HG03139 (cell line): ENCODE data around the gene NKG7.

ENCODE experiments used
- ATAC-seq: cut with Tn5 transposase; IDR thresholded peaks from one replicate; pipeline ENCODE4 v1.9.1; 2021; ENCODE audit not compliant: unreplicated experiment

NKG7 gene

DNA sequence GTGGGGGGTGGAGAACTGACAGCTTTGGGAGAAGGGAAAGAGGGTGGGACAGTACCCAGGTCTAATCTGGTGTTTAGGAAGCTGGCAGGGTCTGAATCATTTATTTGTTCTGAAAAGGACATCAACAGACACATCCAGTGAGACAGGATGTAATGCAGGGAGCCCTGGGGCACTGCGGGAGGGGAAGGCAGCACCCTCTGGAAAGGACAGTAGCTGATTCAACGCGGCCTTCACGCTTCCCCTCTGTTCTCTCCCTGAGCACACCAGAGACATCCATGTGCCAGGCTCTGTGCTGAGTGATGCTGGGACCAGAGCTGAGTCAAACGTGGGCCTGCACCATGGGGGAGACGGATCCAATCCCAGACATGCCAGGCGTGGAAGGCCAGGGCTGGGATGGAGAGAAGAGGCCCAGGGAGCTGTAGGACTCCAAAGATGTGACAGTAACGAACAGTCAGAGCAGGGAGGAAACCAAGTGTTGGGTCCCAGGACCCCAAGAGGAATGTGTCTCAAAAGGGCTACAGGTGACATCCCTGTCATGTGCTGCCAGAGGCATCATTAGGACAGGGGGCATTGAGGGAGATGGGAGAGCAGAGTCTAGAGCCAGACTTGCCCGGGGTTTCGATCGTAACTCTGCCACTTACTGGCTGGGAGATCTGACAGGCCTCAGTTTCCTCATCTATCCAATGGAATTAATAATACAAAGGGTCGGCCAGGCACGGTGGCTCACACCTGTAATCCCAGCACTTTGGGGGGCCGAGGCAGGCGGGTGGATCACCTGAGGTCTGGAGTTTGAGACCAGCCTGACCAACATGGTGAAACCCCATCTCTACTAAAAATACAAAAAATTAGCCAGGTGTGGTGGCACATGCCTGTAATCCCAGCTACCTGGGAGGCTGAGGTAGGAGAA is 8.0 kb downstream of the NKG7 start:
- ATAC-seq, result no peak

DNA sequence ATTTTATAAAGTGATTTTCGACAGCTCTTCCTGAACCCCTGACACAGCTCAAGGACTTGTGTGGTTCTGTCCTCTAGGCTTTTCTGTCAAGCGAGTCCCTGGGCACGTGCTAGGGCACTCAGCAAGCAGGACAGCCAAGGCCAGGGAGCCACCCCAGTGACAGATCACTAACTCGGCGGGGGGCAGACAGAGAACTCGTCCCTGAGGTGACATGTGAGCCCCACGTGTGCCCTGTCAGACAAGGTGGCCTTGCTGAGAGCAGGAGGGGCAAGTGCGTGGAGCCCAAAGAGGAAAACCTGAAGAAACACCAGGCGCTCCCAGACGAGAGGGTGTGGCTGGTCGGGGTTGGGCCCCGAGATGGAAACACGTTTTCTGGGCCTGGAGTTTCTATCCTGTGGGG is 11.2 kb downstream of the NKG7 start:
- no peak for ATAC-seq

DNA sequence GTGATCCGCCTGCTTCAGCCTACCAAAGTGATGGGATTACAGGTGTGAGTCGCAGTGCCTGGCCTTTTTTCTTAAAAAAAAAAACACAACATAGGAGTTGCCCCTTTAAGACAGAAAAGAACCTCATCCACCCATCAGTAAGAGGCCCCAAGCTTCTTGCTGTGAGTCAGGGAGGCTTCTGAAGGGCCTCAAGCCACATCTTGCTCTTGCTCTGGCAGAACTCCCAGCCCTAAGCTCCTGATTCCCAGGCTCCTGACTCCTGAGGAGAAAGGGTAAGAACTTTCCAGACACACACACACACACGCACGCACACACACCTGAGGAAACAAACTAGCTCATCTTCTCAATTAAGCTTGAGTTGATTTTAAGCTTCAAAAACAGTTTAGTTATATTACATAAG is 13.2 kb downstream of the NKG7 start:
- no peak for ATAC-seq

DNA sequence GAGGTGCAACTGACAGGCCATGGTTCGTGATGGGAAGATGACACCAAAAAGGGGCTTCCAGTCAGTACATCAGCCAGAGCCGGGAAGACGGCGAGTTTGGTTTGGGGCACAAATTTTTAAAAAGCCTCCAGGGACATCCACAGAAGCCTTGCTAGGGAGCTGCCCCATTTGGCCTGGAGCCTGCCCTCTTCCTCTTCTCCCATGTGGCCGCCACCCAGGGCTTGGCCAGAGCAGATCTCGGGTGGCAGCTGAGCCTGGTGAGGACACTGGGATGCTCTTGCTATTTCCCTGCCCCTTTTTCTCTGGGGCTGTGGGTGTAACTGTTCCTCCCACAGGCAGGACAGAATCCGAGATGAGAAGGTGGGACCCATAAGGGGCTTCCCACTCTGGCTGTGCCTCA is 14.5 kb downstream of the NKG7 start:
- ATAC-seq, result no peak

DNA sequence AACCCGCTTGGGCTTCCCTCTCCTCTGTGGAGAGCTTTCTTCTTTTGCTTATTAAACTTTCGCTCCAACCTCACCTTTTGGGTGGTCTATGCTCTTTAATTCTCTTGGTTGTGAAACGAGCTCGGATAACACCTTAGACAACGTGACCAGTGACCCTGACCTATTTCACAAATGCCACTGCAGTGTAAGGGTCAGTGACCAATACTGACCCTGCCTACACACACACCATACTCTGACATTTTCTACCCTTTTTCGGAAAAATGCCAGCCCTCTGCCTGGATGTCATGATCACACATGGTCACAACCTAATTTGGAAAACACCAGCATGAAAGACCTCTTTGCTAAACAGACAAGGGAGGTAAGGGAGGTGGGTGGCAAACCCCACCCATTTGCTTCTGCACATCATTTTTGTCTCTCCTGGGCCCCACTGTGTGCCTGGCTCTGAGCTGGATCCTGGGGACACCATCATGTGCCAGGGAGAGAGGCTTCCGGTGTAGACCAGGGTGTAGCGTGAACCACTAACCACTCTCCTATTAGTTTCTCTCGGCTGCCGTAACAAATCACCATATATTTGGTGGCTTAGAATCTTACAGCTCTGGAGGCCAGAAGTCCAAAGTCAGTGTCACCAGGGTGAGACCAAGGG is 16.2 kb downstream of the NKG7 start:
- ATAC-seq, result no peak

DNA sequence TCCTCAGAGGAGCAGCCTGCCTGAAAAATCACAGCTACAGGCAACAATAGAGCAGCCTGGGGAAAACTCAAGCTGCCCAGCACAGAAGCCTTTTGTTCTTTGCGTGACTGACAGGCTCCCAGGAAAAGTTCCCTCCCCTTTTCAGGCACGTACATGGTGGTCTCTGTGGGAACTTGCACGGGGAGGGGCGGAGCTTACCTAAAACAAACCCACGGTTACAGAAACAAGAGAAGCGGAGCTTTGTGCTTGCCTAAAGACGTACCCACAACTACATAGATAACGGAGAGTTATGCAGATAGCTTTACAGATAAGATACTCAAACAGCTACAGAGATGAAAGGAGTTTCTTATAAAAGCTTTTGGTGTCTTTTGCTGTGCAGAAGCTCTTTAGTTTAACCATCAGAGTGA is 17.7 kb downstream of the NKG7 start:
- no peak for ATAC-seq

DNA sequence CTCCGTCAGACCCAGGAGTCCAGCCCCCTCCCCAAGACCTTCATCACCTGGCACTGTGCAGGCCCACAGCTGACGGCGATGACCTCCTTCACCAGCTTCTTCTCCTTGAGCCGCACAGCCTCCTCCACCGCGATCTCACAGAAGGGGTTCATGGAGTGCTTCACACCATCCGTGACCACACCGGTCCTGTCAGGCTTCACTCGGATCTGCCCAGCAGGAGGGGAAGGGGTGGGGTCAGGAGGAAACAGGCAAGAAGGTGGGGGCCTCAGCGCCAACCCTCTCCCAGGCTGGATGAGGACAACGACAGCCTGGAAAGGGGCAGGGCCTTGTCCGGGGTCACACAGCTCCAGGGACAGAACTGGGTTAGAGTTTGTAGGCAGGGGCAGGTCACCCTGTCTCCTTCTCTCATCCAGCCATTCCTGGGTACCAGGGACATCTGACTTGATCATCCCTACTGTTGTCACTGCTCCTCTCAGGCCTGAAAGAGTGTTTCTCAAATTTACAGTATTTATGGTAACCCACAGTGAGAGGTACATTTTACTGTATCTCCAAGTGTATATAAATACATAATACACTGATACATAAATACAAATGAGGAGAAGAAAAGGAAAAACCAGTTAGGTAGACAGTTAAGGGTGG is 18.2 kb downstream of the NKG7 start:
- ATAC-seq, result no peak

DNA sequence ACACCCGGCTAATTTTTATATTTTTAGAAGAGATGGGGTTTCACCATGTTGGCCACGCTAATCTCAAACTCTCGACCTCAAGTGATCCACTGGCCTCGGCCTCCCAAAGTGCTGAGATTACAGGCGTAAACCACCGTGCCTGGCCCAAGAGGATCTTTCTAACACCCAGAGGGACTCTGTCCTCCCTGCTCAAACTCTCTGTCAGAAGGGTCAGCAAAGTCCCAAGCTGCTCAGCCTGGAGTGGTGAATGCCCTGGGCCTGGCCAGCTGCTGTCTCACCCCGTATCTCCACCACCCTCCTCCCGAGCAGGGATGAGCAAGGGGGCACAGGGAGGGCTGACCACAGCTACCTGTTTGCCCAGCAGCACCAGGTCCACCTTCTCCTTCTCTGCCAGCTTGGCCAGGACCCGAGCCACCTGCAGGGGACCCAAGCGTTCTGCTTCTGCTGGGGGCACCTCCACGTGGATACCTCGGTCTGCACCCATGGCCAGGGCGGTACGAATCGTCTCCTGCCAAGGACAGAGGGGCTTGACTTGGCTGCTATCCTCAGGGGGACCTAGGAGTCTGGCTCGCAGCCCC is 19.6 kb downstream of the NKG7 start:
- no peak for ATAC-seq

DNA sequence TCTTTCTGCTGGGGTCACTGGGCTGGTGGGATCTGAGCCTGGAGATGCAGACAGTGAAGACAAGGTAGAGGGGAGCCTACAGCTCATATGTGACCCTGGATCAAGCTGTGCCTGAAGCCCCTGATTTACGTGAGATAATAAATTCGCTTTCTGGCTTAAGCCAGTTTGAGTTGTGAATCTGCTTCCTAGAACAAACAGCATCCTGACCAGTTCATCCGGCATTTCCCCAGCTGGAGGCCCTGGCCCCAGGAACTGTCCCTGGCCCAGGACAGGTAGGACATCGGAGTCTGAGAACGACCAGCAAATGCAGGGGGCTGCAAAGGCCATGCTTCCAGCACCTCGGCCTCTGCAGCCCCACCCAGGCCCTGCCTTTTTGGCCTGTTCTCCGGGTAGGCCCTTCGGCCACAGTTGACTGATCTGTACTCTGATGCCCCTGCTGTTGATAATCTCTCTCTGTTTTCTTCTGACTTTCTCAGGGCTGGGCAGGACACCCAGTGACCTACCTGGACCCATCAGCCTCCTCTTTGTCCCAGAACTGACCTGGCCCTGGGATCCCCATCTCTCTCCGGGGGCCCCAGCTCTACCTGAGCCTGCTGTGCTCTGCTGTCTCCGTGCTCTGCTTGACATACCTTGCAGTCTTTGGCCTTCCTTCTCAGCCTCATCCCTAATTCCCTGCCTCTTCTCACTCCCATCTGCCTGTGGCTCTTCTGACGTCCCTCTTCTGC is 21.0 kb downstream of the NKG7 start:
- ATAC-seq, result no peak

DNA sequence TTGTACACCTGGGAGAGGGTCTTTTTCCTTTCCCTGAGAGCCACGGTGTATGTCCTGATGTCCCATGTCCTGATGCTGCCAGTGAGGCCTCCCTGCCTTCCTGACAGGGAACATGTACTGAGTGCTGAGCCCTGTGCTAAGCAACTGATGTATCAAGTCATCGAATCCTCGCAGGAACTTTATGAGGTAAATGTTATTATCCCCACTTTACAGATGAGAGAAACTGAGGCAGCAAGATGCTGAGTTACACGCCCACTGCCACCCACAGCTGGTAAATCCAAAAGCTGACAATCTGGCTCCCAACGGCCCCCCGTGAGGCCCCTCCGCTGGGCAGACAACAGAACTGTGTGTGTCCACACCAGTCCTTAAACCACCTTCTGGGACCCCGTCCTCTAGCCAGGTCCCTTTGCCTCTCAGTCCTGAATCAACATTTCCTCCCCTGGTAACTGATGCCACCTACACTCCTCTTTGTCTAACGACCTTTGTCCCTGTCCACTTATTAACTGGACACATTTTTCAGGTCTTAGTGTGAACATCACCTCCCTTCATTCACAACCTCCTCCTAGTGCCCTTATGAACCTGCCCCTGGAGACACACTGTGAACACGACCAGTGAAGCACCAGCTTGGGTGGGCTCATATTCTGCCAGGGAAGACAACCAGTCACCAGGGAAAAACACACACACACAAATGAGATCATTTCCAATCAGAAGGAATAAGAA is 25.1 kb downstream of the NKG7 start:
- no peak for ATAC-seq

DNA sequence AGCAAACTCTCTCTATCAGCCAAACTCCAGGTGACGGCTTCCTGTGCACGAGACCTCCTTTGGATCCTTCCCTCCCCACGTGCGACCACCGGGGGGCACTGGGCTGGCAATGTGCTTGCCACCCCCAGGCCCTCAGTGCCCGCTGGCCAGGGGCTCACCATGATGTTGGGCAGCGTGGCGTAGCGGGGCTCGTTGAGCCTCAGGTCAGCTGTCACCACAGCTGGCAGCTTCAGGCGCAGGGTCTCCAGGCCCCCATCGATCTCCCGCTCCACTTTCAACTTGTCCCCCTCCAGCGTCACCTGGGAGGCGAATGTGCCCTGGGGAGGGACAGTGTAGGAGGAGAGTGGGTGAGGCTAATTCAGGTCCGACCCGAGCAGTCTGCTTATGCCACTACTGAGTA is 25.7 kb downstream of the NKG7 start:
- no peak for ATAC-seq

DNA sequence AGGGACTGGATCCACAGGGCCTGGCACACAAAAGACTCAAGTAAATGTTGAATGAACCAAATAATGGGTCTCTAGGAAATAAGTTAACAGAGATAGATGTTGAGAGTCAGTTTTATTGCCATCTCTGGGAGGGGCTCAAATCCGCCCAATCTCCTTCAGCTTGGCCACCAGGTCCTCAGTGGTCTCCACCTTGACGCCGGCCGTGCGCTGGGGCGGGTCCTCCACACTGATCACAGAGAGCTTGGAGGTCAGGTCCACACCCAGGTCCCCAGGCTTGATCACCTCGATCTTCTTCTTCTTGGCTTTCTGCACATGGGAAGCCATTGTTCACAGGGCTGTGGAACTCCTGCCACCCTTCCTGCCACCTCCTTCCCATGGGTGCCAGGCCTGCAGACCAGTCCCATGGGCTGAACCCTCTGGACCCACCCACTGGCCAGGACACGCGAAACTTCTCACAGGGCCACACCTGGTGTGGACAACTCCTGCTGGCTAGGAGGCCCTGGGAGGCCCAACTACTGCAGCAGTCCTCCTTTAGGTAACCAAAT is 27.3 kb downstream of the NKG7 start:
- no peak for ATAC-seq

DNA sequence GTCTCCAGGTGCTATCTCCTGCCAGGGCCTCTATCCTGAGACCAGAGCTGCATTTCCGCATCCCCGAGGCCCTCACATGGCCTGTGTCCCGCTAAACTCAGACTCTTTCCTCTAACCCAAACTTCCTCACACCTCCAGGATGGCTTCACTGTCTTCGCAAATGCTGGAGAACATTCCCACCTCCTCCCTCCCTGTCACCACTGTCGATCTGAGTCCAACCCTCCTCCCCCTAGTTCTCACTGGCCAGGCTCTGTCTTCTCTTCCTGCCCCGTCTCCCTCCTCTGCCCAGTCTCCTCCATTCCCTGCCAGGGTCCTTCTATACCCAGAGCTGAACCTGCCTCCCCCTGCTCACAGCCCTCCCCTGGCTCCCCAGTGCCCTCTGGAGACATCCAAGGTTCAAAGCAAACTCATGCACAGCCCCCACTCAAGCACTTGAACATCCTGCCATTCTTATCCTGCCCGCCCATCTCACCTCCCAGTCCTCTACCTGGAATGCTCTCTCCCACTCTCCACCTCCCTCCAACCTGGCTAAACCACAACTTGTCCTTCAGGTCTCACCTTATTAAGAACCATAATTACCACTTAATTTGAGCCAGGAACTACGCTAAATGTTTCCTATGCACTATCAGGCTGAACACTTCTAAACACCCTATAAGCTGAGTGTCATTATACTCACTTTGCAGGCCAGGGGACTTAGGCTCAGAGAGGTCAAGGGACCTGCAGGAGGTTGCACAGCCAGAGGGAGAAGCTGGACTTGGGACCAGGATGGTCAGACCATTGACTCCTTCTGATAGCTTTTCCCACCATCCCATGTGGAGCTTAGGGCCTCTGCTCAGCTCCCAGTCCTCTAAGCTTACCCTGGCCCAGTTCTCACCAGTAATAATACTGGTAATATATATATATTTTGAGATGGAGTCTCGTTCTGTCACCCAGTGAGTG is 29.6 kb downstream of the NKG7 start:
- no peak for ATAC-seq

DNA sequence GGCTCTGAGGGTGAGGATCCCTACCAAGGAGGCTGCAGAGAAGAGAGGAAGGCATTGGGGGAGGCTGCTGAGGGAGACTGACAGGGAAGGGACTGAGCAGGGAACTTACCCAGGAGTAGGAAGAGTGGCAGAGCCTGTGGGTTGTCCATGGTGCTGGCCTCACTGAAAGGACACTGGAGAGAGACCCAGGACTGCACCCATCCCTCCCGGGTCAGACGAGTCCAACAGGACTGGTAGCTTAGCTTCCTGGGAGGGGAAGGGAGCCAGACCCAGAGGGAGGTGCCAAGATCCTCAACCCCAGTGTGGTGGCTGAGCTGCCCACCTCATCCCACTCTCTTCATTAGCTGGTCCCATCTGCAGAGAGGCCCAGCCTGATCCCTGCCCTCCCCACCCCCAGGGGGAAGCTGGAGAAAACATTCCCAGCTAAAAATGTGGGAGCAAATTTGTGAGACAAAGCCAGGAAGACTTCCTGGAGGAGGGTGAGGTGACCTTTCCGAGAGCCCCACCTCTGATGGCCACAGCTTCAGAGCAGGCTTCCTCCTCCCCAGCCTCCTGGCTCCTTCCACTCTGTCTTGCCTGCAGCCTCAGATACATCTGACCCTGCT is 30.4 kb downstream of the NKG7 start, which contains the start of gene VSIG10L:
Gene VSIG10L (minus strand): TSS at position 164 of the 605 bp plus-strand sequence. CDS start 15 bp downstream, at position 149.
- ATAC-seq, result no peak

DNA sequence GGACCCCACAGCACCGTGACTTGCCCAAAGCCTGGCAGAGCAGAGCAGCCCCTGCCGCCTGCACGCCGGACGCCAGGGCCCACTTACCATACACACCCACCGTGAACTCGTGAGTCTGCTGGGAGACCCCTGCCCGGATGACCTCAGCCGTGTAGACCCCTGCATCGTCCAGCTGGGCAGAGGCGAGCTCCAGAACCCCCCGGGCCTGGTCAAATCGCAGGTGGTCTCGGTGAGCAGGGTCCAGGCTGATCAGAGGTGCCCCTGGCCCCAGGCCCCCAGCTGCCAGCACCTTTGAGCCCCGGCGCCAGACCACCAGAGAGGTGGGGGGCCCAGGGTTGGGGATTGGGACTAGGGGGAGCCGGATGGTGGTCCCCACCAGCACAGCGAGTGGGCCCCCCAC is 31.4 kb downstream of the NKG7 start:
- no peak for ATAC-seq

DNA sequence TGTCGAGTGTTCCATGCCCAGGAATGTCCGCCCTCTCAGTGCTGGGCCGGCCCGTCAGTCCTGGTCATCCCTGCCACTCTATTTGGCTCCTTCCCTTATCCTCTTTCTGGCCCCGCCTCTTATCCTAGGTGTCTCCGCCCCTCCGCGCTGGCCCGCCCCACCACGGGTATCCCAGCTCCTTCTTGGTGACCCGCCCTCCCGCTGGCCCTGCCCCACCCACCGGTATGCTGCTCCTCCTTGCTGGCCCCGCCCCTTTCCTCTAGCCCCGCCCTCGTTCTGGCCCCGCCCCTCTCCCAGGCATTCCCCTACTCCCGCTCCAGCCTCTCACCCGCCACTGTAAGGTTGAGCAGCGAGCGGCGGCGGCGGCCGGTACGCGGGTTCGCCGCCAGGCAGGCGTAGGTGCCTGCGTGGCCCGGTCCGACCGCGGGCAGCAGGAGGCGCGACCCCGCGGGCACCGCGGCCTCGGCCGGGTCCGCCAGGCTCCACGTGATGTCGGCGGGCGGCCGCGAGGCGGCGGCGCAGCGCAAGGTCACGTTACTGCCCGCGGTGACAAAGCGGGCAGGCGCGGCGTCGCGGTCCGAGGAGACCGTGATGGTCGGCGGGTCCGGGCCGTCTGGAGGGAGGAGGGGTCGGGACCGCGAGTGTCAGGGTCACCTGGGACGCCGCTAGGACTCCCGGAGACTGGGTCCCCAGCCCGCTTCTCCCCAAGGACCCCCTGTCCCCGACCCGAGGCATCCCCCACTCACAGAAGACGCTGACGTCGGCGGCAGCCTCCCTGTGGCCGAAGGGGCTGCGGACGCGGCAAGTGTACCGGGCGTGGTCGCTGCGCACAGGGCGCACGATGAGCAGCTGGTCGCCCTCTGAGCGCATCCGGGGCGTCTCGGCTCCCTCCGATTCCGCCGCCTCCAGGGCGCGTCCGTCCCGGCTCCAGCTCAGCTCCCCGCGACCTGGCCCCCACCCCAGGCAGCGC is 32.5 kb downstream of the NKG7 start:
- peak; percentile 48 for ATAC-seq

DNA sequence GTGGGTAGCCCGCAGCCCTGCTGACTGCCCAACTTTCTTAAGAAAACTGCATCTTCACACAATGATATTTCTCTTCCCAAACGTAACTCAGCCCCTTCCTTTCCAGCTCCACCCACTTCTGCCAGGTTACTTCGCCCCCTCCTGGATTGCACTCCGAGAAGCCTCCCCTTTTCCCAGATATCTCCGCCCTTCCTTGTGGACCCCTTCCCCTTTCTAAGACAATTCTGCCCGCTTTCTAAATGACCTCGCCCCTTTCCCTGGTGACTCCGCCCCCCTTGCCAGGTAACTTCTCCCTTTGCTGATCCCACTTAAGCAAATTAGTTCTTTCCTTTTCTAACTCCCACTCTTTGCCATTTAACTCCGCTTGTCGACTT is 33.2 kb downstream of the NKG7 start:
- ATAC-seq, result no peak
